SK-N-SH (cell line): ENCODE measurements around the gene ORC3. TPM values are rescaled to one million over a fixed set of nuclear protein-coding genes. Genes with fewer than 3 reads are reported as not detected.

ENCODE experiments used
- CTCF ChIA-PET: fragments of 300-600, 350-600 bp; formaldehyde crosslinking; extraction: SDS; loops from one replicate; lab custom pipeline; 2021; lab: Yijun Ruan, JAX
- POLR2A ChIA-PET: fragments of 350-600 bp; sonication (Branson Sonifier 250); formaldehyde crosslinking; extraction: SDS; loops from one replicate; lab custom pipeline; 2020; ENCODE audit warnings: antibody characterized with exemption, inconsistent platforms; lab: Yijun Ruan, JAX
- DNase-seq: peaks from one replicate; pipeline ENCODE4 v3.0.0; 2012
- H2AFZ ChIP-seq: fragments of 200-600 bp; sonication (generic); 2 replicates; pipeline ENCODE4 v1.8.1; 2016; ENCODE audit warnings: antibody characterized with exemption, mild to moderate bottlenecking, low read depth
- H3F3A ChIP-seq: fragments of 200-600 bp; sonication (generic); replicated peaks from 2 replicates; pipeline ENCODE3; 2016; ENCODE audit warnings: antibody characterized with exemption, mild to moderate bottlenecking; ENCODE audit not compliant: insufficient read depth
- H3K27ac ChIP-seq, 2 experiments: fragments of 200-500 bp in 1 of 2; fragments of 200-600 bp in 1 of 2; sonication (Bioruptor generic) in 1 of 2; sonication (generic), shearing (Covaris generic) in 1 of 2; 2 replicates each; pipeline versions ENCODE4 v1.5.1 to v1.6.1; 2014 to 2016; ENCODE audit warnings: low read depth in 2 of 2, inconsistent platforms in 1 of 2, low read length in 1 of 2, mild to moderate bottlenecking in 1 of 2, mixed read lengths in 1 of 2
- H3K27me3 ChIP-seq: fragments of 200-600 bp; sonication (generic), shearing (Covaris generic); 2 replicates; pipeline ENCODE4 v1.6.1; 2016; ENCODE audit warnings: mixed run types; ENCODE audit not compliant: insufficient read depth
- H3K36me3 ChIP-seq, 2 experiments: fragments of 200-500 bp in 1 of 2; fragments of 200-600 bp in 1 of 2; sonication (Bioruptor generic) in 1 of 2; sonication (generic) in 1 of 2; replicated peaks in 1 of 2; 2 replicates each; pipeline versions ENCODE3 to v1.5.1; 2014 to 2016; ENCODE audit warnings: low read length in 1 of 2, mild to moderate bottlenecking in 1 of 2; ENCODE audit not compliant: insufficient read depth in 2 of 2, control insufficient read depth in 1 of 2
- H3K4me1 ChIP-seq, 2 experiments: fragments of 200-500 bp in 1 of 2; fragments of 200-600 bp in 1 of 2; sonication (Bioruptor generic) in 1 of 2; sonication (generic), shearing (Covaris generic) in 1 of 2; 2 replicates each; pipeline versions ENCODE4 v1.5.1 to v1.6.1; 2014 to 2016; ENCODE audit warnings: low read depth in 1 of 2, low read length in 1 of 2, mixed run types in 1 of 2; ENCODE audit not compliant: insufficient read depth in 2 of 2, control insufficient read depth in 1 of 2
- H3K4me2 ChIP-seq: fragments of 200-600 bp; sonication (generic), shearing (Covaris generic); 2 replicates; pipeline ENCODE4 v1.6.1; 2017; ENCODE audit warnings: mixed run types
- H3K4me3 ChIP-seq, 2 experiments: fragments of 200-500 bp in 1 of 2; fragments of 200-600 bp in 1 of 2; sonication (Bioruptor generic) in 1 of 2; sonication (generic), shearing (Covaris generic) in 1 of 2; 2 replicates each; pipeline versions ENCODE4 v1.5.1 to v1.8.1; 2014 to 2016; ENCODE audit warnings: low read depth in 2 of 2, inconsistent platforms in 1 of 2, low read length in 1 of 2, mild to moderate bottlenecking in 1 of 2, mixed read lengths in 1 of 2, moderate library complexity in 1 of 2
- H3K79me2 ChIP-seq: fragments of 200-600 bp; sonication (generic); 2 replicates; pipeline ENCODE4 v1.8.1; 2017; ENCODE audit warnings: mild to moderate bottlenecking; ENCODE audit not compliant: insufficient read depth
- H3K9ac ChIP-seq: fragments of 200-600 bp; sonication (generic); 2 replicates; pipeline ENCODE4 v1.6.1; 2017; ENCODE audit warnings: mixed run types
- H3K9me2 ChIP-seq: fragments of 200-600 bp; sonication (generic); 2 replicates; pipeline ENCODE4 v1.6.1; 2017; ENCODE audit warnings: mixed run types
- H3K9me3 ChIP-seq: fragments of 200-600 bp; sonication (generic); 2 replicates; pipeline ENCODE4 v1.6.1; 2017; ENCODE audit warnings: mixed run types, mild to moderate bottlenecking, moderate library complexity
- H4K20me1 ChIP-seq: fragments of 200-600 bp; sonication (generic); 2 replicates; pipeline ENCODE4 v1.6.1; 2017; ENCODE audit warnings: mild to moderate bottlenecking, mixed run types; ENCODE audit not compliant: insufficient read depth
- CHD2 ChIP-seq: fragments of 150-350 bp; IDR thresholded peaks from 2 replicates; pipeline ENCODE4 v1.6.1; 2018; ENCODE audit warnings: low read length; ENCODE audit not compliant: partially characterized antibody
- FOXM1 ChIP-seq: IDR thresholded peaks from 2 replicates; pipeline ENCODE4 v1.4.0; 2012; ENCODE audit warnings: low read depth, mild to moderate bottlenecking
- GABPA ChIP-seq: IDR thresholded peaks from 2 replicates; pipeline ENCODE4 v1.4.0; 2012; ENCODE audit warnings: low read depth, mild to moderate bottlenecking
- IRF3 ChIP-seq: fragments of 150-350 bp; IDR thresholded peaks from 2 replicates; pipeline ENCODE4 v1.6.1; 2016; ENCODE audit warnings: mild to moderate bottlenecking, low read depth, low read length
- JUND ChIP-seq: IDR thresholded peaks from 2 replicates; pipeline ENCODE4 v1.4.0; 2012
- MAX ChIP-seq: IDR thresholded peaks from 2 replicates; pipeline ENCODE4 v1.4.0; 2012; ENCODE audit warnings: low read depth
- MXI1 ChIP-seq: IDR thresholded peaks from 2 replicates; pipeline ENCODE4 v1.6.1; 2012; ENCODE audit warnings: mild to moderate bottlenecking, low read depth, low read length, improper control_type of control experiment
- POLR2AphosphoS5 ChIP-seq: IDR thresholded peaks from 2 replicates; pipeline ENCODE4 v1.6.1; 2012; ENCODE audit warnings: low read depth, low read length
- RAD21 ChIP-seq: IDR thresholded peaks from 2 replicates; pipeline ENCODE4 v1.6.1; 2012; ENCODE audit warnings: mild to moderate bottlenecking, low read length
- RFX5 ChIP-seq: IDR thresholded peaks from 2 replicates; pipeline ENCODE4 v1.6.1; 2012; ENCODE audit warnings: mild to moderate bottlenecking, improper control_type of control experiment, low read length
- RXRA ChIP-seq: IDR thresholded peaks from 2 replicates; pipeline ENCODE4 v1.4.0; 2012; ENCODE audit warnings: low read depth, mild to moderate bottlenecking, borderline replicate concordance
- SMC3 ChIP-seq: IDR thresholded peaks from 2 replicates; pipeline ENCODE4 v1.6.1; 2012; ENCODE audit warnings: low read depth, low read length, improper control_type of control experiment
- TEAD4 ChIP-seq: IDR thresholded peaks from 2 replicates; pipeline ENCODE4 v1.4.0; 2012; ENCODE audit warnings: mild to moderate bottlenecking, borderline replicate concordance; ENCODE audit not compliant: insufficient read depth
- USF1 ChIP-seq: IDR thresholded peaks from 2 replicates; pipeline ENCODE4 v1.4.0; 2012; ENCODE audit warnings: low read depth, borderline replicate concordance
- YY1 ChIP-seq: IDR thresholded peaks from 2 replicates; pipeline ENCODE4 v1.4.0; 2012; ENCODE audit warnings: low read depth, mild to moderate bottlenecking
- ZBTB33 ChIP-seq: IDR thresholded peaks from 2 replicates; pipeline ENCODE4 v1.4.0; 2012; ENCODE audit warnings: low read depth, borderline replicate concordance
- WGBS: methylation state at CpG from one replicate; pipeline ENCODE4 v1.1.6; 2017; ENCODE audit warnings: low lambda C conversion rate; 5-methylcytosine and 5-hydroxymethylcytosine counted together
- polyA plus RNA-seq, 3 experiments: library from polyadenylated mRNA; depleted of rRNA; stranded (reverse); fragments of >200 nt; gene quantifications; 2 replicates each; pipeline ENCODE4 v1.2.3, GENCODE V29; 2012
- TF ChIP-seq, protein P1 (sequence below): fragments of 200-600 bp; sonication (generic); IDR thresholded peaks from 2 replicates; pipeline ENCODE4 v1.6.1; 2017; ENCODE audit warnings: antibody characterized with exemption, mild to moderate bottlenecking, moderate library complexity

The ORC3 gene
- polyA plus RNA-seq, 1 of the 3 experiments (the other 2 are of a cell fraction), result 13.3 TPM

GRCh38 chr6:87540539-87540938 is 49.4 kb upstream of the ORC3 start (continued):
- TF ChIP-seq USF1 (no peak), MAX (no peak), MXI1 (no peak), CHD2 (no peak)
- TF ChIP-seq, protein P1, sequence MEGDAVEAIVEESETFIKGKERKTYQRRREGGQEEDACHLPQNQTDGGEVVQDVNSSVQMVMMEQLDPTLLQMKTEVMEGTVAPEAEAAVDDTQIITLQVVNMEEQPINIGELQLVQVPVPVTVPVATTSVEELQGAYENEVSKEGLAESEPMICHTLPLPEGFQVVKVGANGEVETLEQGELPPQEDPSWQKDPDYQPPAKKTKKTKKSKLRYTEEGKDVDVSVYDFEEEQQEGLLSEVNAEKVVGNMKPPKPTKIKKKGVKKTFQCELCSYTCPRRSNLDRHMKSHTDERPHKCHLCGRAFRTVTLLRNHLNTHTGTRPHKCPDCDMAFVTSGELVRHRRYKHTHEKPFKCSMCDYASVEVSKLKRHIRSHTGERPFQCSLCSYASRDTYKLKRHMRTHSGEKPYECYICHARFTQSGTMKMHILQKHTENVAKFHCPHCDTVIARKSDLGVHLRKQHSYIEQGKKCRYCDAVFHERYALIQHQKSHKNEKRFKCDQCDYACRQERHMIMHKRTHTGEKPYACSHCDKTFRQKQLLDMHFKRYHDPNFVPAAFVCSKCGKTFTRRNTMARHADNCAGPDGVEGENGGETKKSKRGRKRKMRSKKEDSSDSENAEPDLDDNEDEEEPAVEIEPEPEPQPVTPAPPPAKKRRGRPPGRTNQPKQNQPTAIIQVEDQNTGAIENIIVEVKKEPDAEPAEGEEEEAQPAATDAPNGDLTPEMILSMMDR, result no peak

DNA sequence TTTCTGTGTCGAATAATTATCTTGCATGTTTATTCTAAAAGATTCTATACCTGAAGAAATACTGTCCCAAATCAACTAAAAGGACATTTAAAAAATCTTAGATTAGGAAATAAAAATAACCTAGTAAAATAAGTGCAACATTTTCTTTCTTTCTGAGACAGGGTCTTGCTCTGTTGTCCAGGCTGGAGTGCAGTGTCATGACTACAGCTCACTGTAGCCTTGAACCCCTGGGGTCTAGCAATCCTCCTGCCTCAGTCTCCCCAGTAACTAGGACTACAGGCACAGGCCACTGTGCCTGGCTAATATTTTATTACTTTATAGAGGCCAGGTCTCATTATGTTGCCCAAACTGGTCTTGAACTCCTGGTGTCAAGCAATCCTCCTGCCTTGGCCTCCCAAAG is 48.9 kb upstream of the ORC3 start:
- H4K20me1 ChIP-seq, result no peaks in the 10 kb centered on the region
- H3K4me2 ChIP-seq, result no peak overlapping the region
- no peaks in the 10 kb centered on the region for H3K9me3 ChIP-seq
- H3K9ac ChIP-seq, result no peak overlapping the region
- no peaks in the 10 kb centered on the region for H3K4me1 ChIP-seq
- peaks cover 5% of the 10 kb centered on the region for H3F3A ChIP-seq
- no peaks in the 10 kb centered on the region for H3K27me3 ChIP-seq
- no peaks in the 10 kb centered on the region for H3K79me2 ChIP-seq
- H3K4me3 ChIP-seq, result no peak overlapping the region
- no peak overlapping the region for H3K27ac ChIP-seq
- ChIA-PET POLR2A (no interaction called here), CTCF (interaction anchor here (1.0 kb wide), 1 partner anchor 10 kb away, joined by 3 read pairs; no protein-coding TSS in a partner anchor)
- no peaks in the 10 kb centered on the region for H3K9me2 ChIP-seq
- WGBS, result 100% methylated on average over 1 of the region's 1 CpG
- no peak for DNase-seq
- peaks cover 58 to 83% of the 10 kb centered on the region in 2 experiments for H3K36me3 ChIP-seq
- TF ChIP-seq SMC3, result no peak
- no peak overlapping the region for H2AFZ ChIP-seq

DNA sequence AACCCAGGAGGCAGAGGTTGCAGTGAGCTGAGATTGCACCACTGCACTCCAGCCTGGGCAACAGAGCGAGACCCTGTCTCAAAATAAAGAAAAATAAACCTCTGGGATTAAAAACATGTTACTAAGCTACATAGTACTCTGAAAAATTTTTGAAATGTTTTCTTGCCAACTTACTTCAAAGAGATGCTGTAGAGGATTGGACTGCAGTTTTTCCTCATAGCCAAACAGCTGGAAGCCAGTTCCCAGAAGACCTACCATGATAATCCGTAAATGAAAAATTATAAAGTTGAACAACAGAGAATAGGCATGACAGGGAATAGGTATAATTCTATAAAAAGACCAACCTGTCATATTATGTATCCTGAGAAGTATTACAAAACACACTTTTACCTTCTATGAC is 48.2 kb upstream of the ORC3 start:
- Histone ChIP-seq H3K9me3 (no peaks in the 10 kb centered on the region), H3K36me3 (peaks cover 62 to 82% of the 10 kb centered on the region in 2 experiments), H3K79me2 (no peaks in the 10 kb centered on the region), H3K4me1 (no peaks in the 10 kb centered on the region), H3K4me3 (no peak overlapping the region), H3K4me2 (no peak overlapping the region), H4K20me1 (no peaks in the 10 kb centered on the region)
- DNase-seq, result no peak
- no peak for TF ChIP-seq RAD21
- TF ChIP-seq IRF3, result no peak
- no peak for TF ChIP-seq GABPA
- TF ChIP-seq MAX, result no peak
- TF ChIP-seq RFX5, result no peak
- TF ChIP-seq RXRA, result no peak
- no peak for TF ChIP-seq JUND
- no peak for TF ChIP-seq TEAD4
- TF ChIP-seq ZBTB33, result no peak
- no peak for TF ChIP-seq POLR2AphosphoS5
- no peak for TF ChIP-seq YY1
- TF ChIP-seq USF1, result no peak
- no peak for TF ChIP-seq FOXM1
- TF ChIP-seq, all 33 proteins: peak for 0
- no peak overlapping the region for H3K27ac ChIP-seq
- H3K9me2 ChIP-seq, result no peaks in the 10 kb centered on the region
- H3K9ac ChIP-seq, result no peak overlapping the region
- WGBS, result 98% methylated on average over 2 of the region's 2 CpGs
- peaks cover 5% of the 10 kb centered on the region for H3F3A ChIP-seq
- POLR2A ChIA-PET, result no interaction called here
- CTCF ChIA-PET, result interaction anchor here (1.0 kb wide), 1 partner anchor 9 kb away, joined by 3 read pairs; no protein-coding TSS in a partner anchor
- H3K27me3 ChIP-seq, result no peaks in the 10 kb centered on the region
- H2AFZ ChIP-seq, result no peak overlapping the region
